CD14-positive monocyte (primary cell): ENCODE results near the gene SPIRE1. TPM values are rescaled to one million over a fixed set of nuclear protein-coding genes. Genes with fewer than 3 reads are reported as not detected.

ENCODE experiments used
- DNase-seq, 3 donors: peaks; one replicate each; pipeline ENCODE4 v3.0.0-alpha.2; 2011 to 2022
- H2AFZ ChIP-seq: 2 replicates; pipeline ENCODE4 v1.6.0; 2012; ENCODE audit warnings: mild to moderate bottlenecking, low read depth, low read length, inconsistent platforms; ENCODE audit not compliant: insufficient read depth, poor library complexity, severe bottlenecking
- H3K27ac ChIP-seq, 2 donors: 1 replicate in 1 of 2; 2 replicates in 1 of 2; pipeline ENCODE4 v1.5.1; 2012 to 2013; ENCODE audit warnings: low read length in 2 of 2, control low read depth in 1 of 2, inconsistent platforms in 1 of 2, low read depth in 1 of 2, mild to moderate bottlenecking in 1 of 2
- H3K27me3 ChIP-seq, 2 donors: one replicate each; pipeline versions ENCODE4 v1.6.0 to v1.6.1; 2011 to 2013; ENCODE audit warnings: low read length in 2 of 2; ENCODE audit not compliant: control insufficient read depth in 2 of 2, insufficient read depth in 2 of 2
- H3K36me3 ChIP-seq, 2 donors: replicated peaks in 1 of 2; 1 replicate in 1 of 2; 2 replicates in 1 of 2; pipeline versions ENCODE4 v1.5.1 to v1.6.1; 2012 to 2013; ENCODE audit warnings: low read length in 2 of 2, control low read depth in 1 of 2, inconsistent platforms in 1 of 2, mild to moderate bottlenecking in 1 of 2; ENCODE audit not compliant: insufficient read depth in 2 of 2, control insufficient read depth in 1 of 2
- H3K4me1 ChIP-seq, 2 donors: 1 replicate in 1 of 2; 2 replicates in 1 of 2; pipeline versions ENCODE4 v1.5.1 to v1.6.1; 2012 to 2013; ENCODE audit warnings: low read length in 2 of 2, control low read depth in 1 of 2, inconsistent platforms in 1 of 2, mild to moderate bottlenecking in 1 of 2, moderate library complexity in 1 of 2; ENCODE audit not compliant: insufficient read depth in 2 of 2, control insufficient read depth in 1 of 2
- H3K4me2 ChIP-seq: replicated peaks from 2 replicates; pipeline ENCODE3; 2012; ENCODE audit warnings: low read length, moderate library complexity, mild to moderate bottlenecking; ENCODE audit not compliant: poor library complexity, severe bottlenecking; ENCODE audit errors: extremely low read depth
- H3K4me3 ChIP-seq, 3 experiments: fragments of 200-600 bp in 1 of 3; sonication (generic) in 1 of 3; replicated peaks in 1 of 3; 1 replicate in 2 of 3; 2 replicates in 1 of 3; pipeline ENCODE4 v1.5.1; 2011 to 2013; ENCODE audit warnings: low read length in 3 of 3, mild to moderate bottlenecking in 3 of 3, control low read depth in 2 of 3, low read depth in 2 of 3, inconsistent platforms in 1 of 3, moderate library complexity in 1 of 3
- H3K79me2 ChIP-seq: 2 replicates; pipeline ENCODE4 v1.6.0; 2012; ENCODE audit warnings: mild to moderate bottlenecking, control low read depth, inconsistent platforms, low read length, moderate library complexity; ENCODE audit not compliant: insufficient read depth
- H3K9ac ChIP-seq: 2 replicates; pipeline ENCODE4 v1.6.0; 2017; ENCODE audit warnings: low read length, mild to moderate bottlenecking; ENCODE audit not compliant: insufficient read depth, poor library complexity, severe bottlenecking
- H3K9me3 ChIP-seq, 2 donors: replicated peaks in 1 of 2; 1 replicate in 1 of 2; 2 replicates in 1 of 2; pipeline versions ENCODE4 v1.5.1 to v1.6.1; 2012 to 2013; ENCODE audit warnings: low read length in 2 of 2, control low read depth in 1 of 2; ENCODE audit not compliant: control insufficient read depth in 1 of 2, insufficient read depth in 1 of 2
- H4K20me1 ChIP-seq: 2 replicates; pipeline ENCODE4 v1.6.0; 2012; ENCODE audit warnings: mild to moderate bottlenecking, low read length, control low read depth, moderate library complexity; ENCODE audit not compliant: insufficient read depth
- H3K27ac Mint-ChIP-seq, 7 donors: one replicate each; pipeline ENCODE4 v1.8.0; 2020; ENCODE audit warnings: mild to moderate bottlenecking in 7 of 7, mixed read lengths in 7 of 7, moderate library complexity in 6 of 7, inconsistent platforms in 2 of 7
- H3K27me3 Mint-ChIP-seq, 3 donors: one replicate each; pipeline ENCODE4 v1.8.0; 2021 to 2022; ENCODE audit warnings: low read depth in 3 of 3, mild to moderate bottlenecking in 3 of 3, mixed read lengths in 3 of 3, moderate library complexity in 3 of 3, inconsistent platforms in 1 of 3
- H3K36me3 Mint-ChIP-seq, 2 donors: one replicate each; pipeline ENCODE4 v1.8.0; 2020; ENCODE audit warnings: mixed read lengths in 2 of 2, inconsistent platforms in 1 of 2, mild to moderate bottlenecking in 1 of 2
- H3K4me1 Mint-ChIP-seq: one replicate; pipeline ENCODE4 v1.8.0; 2020; ENCODE audit warnings: mild to moderate bottlenecking, mixed read lengths
- H3K4me3 Mint-ChIP-seq, 2 donors: one replicate each; pipeline ENCODE4 v1.8.0; 2020; ENCODE audit warnings: mild to moderate bottlenecking in 2 of 2, mixed read lengths in 2 of 2, moderate library complexity in 1 of 2
- H3K9me3 Mint-ChIP-seq, 7 donors: one replicate each; pipeline ENCODE4 v1.8.0; 2020 to 2022; ENCODE audit warnings: mixed read lengths in 7 of 7, mild to moderate bottlenecking in 6 of 7, moderate library complexity in 6 of 7, inconsistent platforms in 2 of 7
- WGBS: methylation state at CpG from one replicate; pipeline ENCODE4 v1.1.5; 2013; ENCODE audit warnings: missing lambda C conversion rate; ENCODE audit not compliant: insufficient coverage; 5-methylcytosine and 5-hydroxymethylcytosine counted together
- intact Hi-C, 2 donors: fragments of 100-400 bp; cut with micrococcal nuclease; formaldehyde crosslinking; loops; one replicate each; pipeline versions ENCODE4 v1.15.0 to v1.15.1; 2023
- polyA plus RNA-seq, 3 donors: library from polyadenylated mRNA; depleted of rRNA in 1 of 3; unstranded in 2 of 3; stranded (reverse) in 1 of 3; fragments of 300-500 nt in 2 of 3; fragments of >200 nt in 1 of 3; fragmentation: Illumina TruSeq in 2 of 3; gene quantifications; 1 replicate in 2 of 3; 2 replicates in 1 of 3; pipeline ENCODE4 v1.2.3, GENCODE V29; 2012 to 2021
- TF ChIP-seq, protein P1 (sequence below): fragments of 200-600 bp; IDR thresholded peaks from one replicate; pipeline ENCODE4 v1.8.0; 2022; ENCODE audit warnings: antibody characterized with exemption, mild to moderate bottlenecking

The SPIRE1 gene
- polyA plus RNA-seq, 3 donors = 1.7 to 1.9 (median 1.8) TPM

DNA sequence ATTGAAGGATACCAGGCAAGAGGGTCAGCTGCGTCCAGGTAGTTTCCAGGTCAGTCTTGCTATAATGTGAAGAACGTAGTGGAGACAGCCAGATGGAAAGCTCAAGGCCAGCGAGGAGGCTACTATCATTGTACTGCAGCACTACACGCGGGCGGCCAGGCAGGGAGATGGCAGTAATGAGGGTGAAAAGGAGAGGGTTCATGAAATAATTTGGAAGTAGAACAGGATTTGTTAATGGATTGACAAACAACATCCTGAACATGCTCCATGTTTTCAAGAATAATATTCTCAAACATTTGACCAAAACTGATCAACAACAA lies 17.1 kb downstream of the SPIRE1 start:
- H4K20me1 ChIP-seq = no peaks in the 10 kb centered on the region
- H3K4me1 ChIP-seq = no peaks in the 10 kb centered on the region
- H2AFZ ChIP-seq = no peak overlapping the region
- Mint-ChIP-seq H3K27ac (no peak overlapping the region), H3K4me1 (peaks cover 3% of the 10 kb centered on the region), H3K27me3 (peaks cover 0 to 1% (median 0%) of the 10 kb centered on the region in 3 donors), H3K4me3 (no peak overlapping the region), H3K36me3 (no peaks in the 10 kb centered on the region), H3K9me3 (peaks cover 0 to 2% (median 0%) of the 10 kb centered on the region in 7 donors)
- no peaks in the 10 kb centered on the region for H3K27me3 ChIP-seq
- H3K27ac ChIP-seq = no peak overlapping the region
- TF ChIP-seq, protein P1, sequence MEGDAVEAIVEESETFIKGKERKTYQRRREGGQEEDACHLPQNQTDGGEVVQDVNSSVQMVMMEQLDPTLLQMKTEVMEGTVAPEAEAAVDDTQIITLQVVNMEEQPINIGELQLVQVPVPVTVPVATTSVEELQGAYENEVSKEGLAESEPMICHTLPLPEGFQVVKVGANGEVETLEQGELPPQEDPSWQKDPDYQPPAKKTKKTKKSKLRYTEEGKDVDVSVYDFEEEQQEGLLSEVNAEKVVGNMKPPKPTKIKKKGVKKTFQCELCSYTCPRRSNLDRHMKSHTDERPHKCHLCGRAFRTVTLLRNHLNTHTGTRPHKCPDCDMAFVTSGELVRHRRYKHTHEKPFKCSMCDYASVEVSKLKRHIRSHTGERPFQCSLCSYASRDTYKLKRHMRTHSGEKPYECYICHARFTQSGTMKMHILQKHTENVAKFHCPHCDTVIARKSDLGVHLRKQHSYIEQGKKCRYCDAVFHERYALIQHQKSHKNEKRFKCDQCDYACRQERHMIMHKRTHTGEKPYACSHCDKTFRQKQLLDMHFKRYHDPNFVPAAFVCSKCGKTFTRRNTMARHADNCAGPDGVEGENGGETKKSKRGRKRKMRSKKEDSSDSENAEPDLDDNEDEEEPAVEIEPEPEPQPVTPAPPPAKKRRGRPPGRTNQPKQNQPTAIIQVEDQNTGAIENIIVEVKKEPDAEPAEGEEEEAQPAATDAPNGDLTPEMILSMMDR = no peak
- H3K9me3 ChIP-seq = no peaks in the 10 kb centered on the region
- intact Hi-C loops = no loop called here
- WGBS = 97% methylated on average over 6 of the region's 6 CpGs
- no peak overlapping the region for H3K9ac ChIP-seq
- DNase-seq = no peak
- no peaks in the 10 kb centered on the region for H3K79me2 ChIP-seq
- no peak overlapping the region for H3K4me3 ChIP-seq
- no peak overlapping the region for H3K4me2 ChIP-seq
- H3K36me3 ChIP-seq = no peaks in the 10 kb centered on the region

DNA sequence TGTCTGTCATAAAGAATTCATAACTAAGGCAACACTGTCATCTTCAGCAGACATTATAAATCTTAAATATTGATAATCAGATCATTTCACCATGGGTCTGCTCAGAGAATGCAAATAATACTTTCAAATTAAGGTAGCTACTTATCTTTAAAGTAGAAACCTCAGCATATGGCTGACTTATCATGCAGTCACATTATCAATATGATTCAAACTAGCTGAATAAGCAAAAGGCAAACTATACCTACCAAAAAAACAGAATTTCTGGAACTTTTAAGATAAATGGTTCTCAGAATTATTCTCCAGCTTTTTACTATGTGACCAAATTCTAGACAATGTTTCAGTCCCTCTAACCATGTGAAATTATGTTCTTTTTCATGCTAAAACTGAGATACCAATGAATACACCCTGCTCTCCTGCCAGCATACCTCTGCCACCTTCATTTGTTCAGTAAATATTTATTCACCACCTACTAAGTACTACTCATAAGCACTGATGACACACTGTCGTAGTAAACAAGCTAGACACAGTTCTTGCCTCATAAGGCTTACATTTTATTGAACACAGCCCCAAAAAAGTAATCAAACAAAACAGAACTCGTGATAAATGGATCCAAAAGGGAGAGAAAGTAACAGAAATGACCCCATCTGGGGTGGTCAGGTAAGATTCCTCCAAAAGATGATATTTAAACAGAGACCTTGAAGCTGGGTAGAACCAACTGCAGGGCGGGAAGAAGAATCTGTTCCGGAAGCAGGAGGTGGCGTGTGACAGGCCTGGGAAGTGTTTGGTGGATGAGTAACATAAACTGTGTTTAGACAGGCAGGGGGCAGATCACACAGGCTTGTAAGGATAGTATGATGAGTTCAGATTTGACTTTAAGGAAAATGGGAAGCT lies 17.7 kb downstream of the SPIRE1 start:
- Histone ChIP-seq H3K9ac (no peak overlapping the region), H4K20me1 (no peaks in the 10 kb centered on the region), H3K4me1 (no peaks in the 10 kb centered on the region), H3K4me3 (no peak overlapping the region), H3K9me3 (no peaks in the 10 kb centered on the region), H3K27ac (no peak overlapping the region), H3K79me2 (no peaks in the 10 kb centered on the region), H2AFZ (no peak overlapping the region), H3K4me2 (no peak overlapping the region), H3K27me3 (no peaks in the 10 kb centered on the region), H3K36me3 (no peaks in the 10 kb centered on the region)
- Mint-ChIP-seq H3K27ac (no peak overlapping the region), H3K36me3 (no peaks in the 10 kb centered on the region), H3K4me1 (peaks cover under 1% of the 10 kb centered on the region), H3K9me3 (peaks cover 0 to 2% (median 0%) of the 10 kb centered on the region in 7 donors), H3K27me3 (peaks cover 0 to 1% (median 0%) of the 10 kb centered on the region in 3 donors), H3K4me3 (no peak overlapping the region)
- TF ChIP-seq, protein P1 = no peak
- no peak for DNase-seq
- 96% methylated on average over 3 of the region's 5 CpGs for whole genome bisulfite sequencing
- intact Hi-C loops = no loop called here
